ENCODE measurements around the gene CDK2. TPM values are rescaled to one million over a fixed set of nuclear protein-coding genes. Genes with fewer than 3 reads are reported as not detected.

CDK2 gene
- polyA plus RNA-seq, 12 donors, result 20.1 to 59.4 (median 30.2) TPM; not detected in 1

DNA sequence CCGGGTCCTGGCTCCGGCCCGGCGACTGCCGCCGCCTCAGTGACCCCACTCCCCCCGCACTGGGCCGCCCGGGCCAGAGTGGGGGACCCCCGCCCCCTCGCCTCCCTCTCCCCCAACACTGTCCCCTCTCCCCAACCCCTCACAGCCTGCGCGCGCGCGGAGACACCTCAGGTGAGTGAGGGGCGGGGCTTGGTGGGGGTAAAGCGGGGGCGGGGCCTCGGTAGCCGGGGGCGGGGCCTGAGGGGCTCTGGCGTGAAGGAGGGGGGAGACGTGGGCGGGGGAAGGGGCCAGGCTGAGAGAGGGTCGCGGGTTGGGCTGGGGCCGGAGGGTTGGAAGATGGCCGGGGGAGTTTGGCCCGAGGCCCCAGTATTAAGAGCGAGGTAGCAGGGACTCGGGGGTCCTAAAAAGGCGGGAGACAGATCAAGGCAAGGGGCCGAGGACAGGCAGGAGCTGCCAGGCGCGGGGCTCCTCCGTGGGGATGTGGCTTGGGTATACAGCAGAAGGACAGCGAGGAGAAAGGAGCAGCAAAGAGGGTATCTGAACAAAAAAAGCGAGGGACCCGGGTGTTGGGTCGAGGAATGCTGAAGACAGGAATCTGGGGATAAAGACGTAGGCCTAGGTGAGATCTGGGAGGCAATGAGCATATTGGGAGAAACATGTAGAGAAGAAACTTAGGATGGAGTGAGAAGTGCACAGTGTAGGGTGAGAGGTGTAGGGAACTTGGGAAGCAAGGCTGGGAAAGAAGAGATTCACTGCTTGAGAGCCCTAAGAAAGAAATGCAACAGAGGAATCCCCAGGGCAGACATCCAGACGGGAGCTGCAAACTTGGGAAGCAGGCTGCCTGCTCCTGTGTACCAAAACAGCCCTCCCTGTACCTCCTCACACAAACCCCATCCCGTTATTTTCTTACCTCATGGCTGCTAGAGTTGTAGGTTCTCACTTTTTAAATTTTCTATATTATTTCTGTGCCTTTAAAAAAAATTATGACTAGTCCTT, 41.2 kb downstream of the CDK2 start:
- DNase-seq, result peak; percentile 49

DNA sequence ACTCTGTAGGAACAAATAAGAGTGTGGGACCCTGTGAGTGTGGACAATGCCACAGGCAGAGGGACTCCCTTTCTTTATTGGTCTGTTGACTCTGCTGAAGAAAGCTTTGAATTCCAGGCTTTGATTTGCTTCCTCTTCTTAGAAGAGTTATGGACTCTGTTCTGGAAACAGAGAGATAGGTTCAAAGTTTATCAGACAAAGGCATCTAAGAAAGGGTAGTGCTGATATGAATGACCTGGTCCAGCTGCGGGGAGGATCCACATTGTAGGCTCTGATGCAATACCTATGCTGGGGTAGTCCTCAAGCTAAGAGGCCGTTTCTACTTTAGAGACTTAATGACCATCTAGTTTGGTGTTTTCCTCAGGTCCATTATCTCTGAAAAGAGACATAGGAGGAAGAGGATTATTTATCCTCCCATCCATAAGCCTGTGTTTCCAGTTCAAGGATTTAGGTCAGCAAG, 43.5 kb downstream of the CDK2 start:
- no peak for DNase-seq

DNA sequence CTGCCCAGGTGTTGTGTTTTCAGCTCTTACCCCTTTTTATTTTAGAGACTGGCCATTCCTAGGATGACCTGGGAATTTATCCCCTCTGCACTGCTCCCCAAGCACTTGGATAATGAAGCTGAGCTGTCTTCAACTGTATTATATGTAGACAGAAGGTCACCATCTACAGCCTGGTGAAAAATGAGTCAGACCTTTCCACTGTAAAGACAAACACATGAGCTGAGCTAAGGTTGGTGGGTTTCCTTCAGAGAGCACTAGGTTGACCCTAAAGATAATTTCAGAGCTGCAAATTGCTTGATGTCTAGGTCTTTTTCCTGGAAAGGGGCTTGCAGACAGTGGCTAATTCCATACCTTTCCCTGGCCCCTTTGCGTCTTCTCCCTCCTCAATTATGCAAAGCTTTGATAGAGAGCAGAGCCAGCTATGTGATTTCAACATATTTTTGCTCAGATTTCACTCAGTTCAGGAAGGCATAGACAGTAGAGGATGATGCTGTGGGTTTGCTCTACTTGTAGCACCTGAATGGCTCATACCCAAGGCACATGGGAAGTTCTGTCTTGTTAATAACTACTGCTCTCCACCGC, 45.0 kb downstream of the CDK2 start:
- DNase-seq, result no peak

GRCh38 chr12:56013482-56013881, 46.9 kb downstream of the CDK2 start:
- DNase-seq, result no peak

GRCh38 chr12:56014205-56014604, 47.6 kb downstream of the CDK2 start:
- DNase-seq, result no peak

- no peak for DNase-seq
Observed at GRCh38 chr12:56017181-56017580, 50.6 kb downstream of the CDK2 start.

DNA sequence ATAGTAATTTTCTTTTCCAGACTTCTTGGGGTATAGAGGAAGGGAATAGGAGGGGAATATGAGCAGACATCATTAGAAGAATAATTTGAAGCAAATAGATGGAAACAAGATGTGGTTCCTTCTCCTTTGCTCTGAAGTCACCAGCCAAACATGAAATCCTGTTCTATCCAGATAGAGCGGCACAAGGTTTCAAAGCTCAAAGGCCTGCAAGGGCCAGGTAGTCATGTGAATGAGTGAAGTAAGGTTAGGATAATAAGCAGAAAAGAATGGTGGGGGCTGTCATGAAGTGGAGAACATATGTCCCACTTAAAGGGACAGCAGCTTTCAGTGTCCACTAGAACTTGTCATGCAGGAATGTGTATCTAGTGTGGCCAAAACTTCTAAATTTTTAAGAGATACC, 51.7 kb downstream of the CDK2 start:
- DNase-seq, result no peak

GRCh38 chr12:56020423-56021184, 54.0 kb downstream of the CDK2 start, which contains the start of gene IKZF4:
TSS of gene IKZF4 (plus strand) at chr12:56021043. CDS start at chr12:56021494, 451 bp downstream.
- peak; percentile 79 for DNase-seq

DNA sequence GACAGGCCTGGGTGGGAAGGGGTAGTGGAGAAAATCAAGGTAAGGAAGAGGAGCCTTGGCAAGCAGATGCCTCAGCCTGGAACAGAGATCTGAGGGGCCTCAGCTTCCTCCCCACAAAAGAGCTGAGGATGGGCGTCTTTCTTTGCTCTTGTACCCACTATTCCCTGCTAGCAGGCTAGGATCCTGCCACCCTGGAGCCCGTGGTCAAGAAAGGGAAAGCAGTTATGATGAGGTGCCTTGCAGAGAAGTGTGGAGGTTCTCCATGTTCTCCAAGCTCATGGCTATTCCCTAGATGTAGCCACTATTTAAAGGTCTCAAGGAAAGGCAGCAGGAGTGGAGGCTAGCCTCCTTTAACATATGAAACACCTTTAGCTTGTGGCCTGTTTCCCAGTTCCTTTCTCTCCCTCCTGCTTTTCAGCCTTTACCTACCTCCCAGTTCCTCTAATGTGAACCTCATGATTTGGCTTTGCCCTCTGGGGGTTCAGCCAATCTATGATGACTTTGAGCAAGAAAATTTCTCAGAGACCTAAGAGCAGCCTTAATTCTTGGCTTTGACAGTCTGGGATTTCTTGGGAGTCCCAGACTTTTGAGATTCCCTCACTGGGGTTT, 55.4 kb downstream of the CDK2 start:
- DNase-seq, result no peak

Other genes with a start within 250 kb of the CDK2 start
- gene RDH5, start 246.4 kb upstream of the CDK2 start, polyA plus RNA-seq (ENCODE audit: insufficient read length in 12 of 12), result 10 to 100 TPM in 11 of 12 donors, not detected in 1; 10.4 to 50.8 (median 38.0) TPM
- 100 to 1,000 TPM; 417 to 887 (median 763) TPM for gene CD63, start 237.8 kb upstream of the CDK2 start, polyA plus RNA-seq (ENCODE audit: insufficient read length in 12 of 12)
- gene GDF11, start 223.7 kb upstream of the CDK2 start, polyA plus RNA-seq (ENCODE audit: insufficient read length in 12 of 12), result 10 to 100 TPM in 10 of 12 donors, 1 to 10 TPM in 2; 8.4 to 47.6 (median 13.4) TPM
- gene SARNP, start 149.1 kb upstream of the CDK2 start, polyA plus RNA-seq (ENCODE audit: insufficient read length in 12 of 12), result 10 to 100 TPM in 11 of 12 donors, not detected in 1; 60.8 to 94.0 (median 83.5) TPM
- 10 to 100 TPM in 11 of 12 donors, not detected in 1; 13.1 to 20.8 (median 17.6) TPM for gene ORMDL2, start 148.8 kb upstream of the CDK2 start, polyA plus RNA-seq (ENCODE audit: insufficient read length in 12 of 12)
- gene DNAJC14, start 137.2 kb upstream of the CDK2 start, polyA plus RNA-seq (ENCODE audit: insufficient read length in 12 of 12), result 10 to 100 TPM in 11 of 12 donors, not detected in 1; 18.6 to 27.5 (median 24.4) TPM
- 10 to 100 TPM in 1 of 12 donors, 1 to 10 TPM in 9, not detected in 2; 1.5 to 11.2 (median 2.3) TPM for gene MMP19, start 123.9 kb upstream of the CDK2 start, polyA plus RNA-seq (ENCODE audit: insufficient read length in 12 of 12)
- gene PYM1, start 38.9 kb upstream of the CDK2 start, polyA plus RNA-seq (ENCODE audit: insufficient read length in 12 of 12), result 10 to 100 TPM in 11 of 12 donors, not detected in 1; 18.2 to 35.9 (median 21.8) TPM
- 100 to 1,000 TPM in 1 of 12 donors, 10 to 100 TPM in 9, not detected in 2; 10.1 to 108 (median 15.3) TPM for gene DGKA, start 35.7 kb upstream of the CDK2 start, polyA plus RNA-seq (ENCODE audit: insufficient read length in 12 of 12)
- gene PMEL, start 788 bp upstream of the CDK2 start, polyA plus RNA-seq (ENCODE audit: insufficient read length in 12 of 12), result 10 to 100 TPM in 3 of 12 donors, 1 to 10 TPM in 4, under 1 TPM in 3, not detected in 2; 0.58 to 51.6 (median 1.9) TPM
- 100 to 1,000 TPM in 11 of 12 donors, not detected in 1; 115 to 151 (median 130) TPM for gene RAB5B, start 7.2 kb downstream of the CDK2 start, polyA plus RNA-seq (ENCODE audit: insufficient read length in 12 of 12)
- gene SUOX, start 30.4 kb downstream of the CDK2 start, polyA plus RNA-seq (ENCODE audit: insufficient read length in 12 of 12), result 10 to 100 TPM in 11 of 12 donors, not detected in 1; 12.0 to 30.1 (median 14.7) TPM
- 10 to 100 TPM in 2 of 12 donors, 1 to 10 TPM in 9, not detected in 1; 6.4 to 18.9 (median 8.8) TPM for gene IKZF4, start 54.2 kb downstream of the CDK2 start, polyA plus RNA-seq (ENCODE audit: insufficient read length in 12 of 12)
- 100 to 1,000 TPM in 11 of 12 donors, not detected in 1; 101 to 603 (median 433) TPM for gene RPS26, start 75.1 kb downstream of the CDK2 start, polyA plus RNA-seq (ENCODE audit: insufficient read length in 12 of 12)
- gene ERBB3, start 113.3 kb downstream of the CDK2 start, polyA plus RNA-seq (ENCODE audit: insufficient read length in 12 of 12), result 1,000 to 10,000 TPM in 1 of 12 donors, 100 to 1,000 TPM in 11; 119 to 2,162 (median 195) TPM
- gene PA2G4, start 137.7 kb downstream of the CDK2 start, polyA plus RNA-seq (ENCODE audit: insufficient read length in 12 of 12), result 100 to 1,000 TPM in 9 of 12 donors, 10 to 100 TPM in 2, not detected in 1; 94.9 to 156 (median 115) TPM
- over 10,000 TPM in 1 of 12 donors, 1,000 to 10,000 TPM in 11; 2,042 to 11,980 (median 5,603) TPM for gene RPL41, start 149.8 kb downstream of the CDK2 start, polyA plus RNA-seq (ENCODE audit: insufficient read length in 12 of 12)
- gene ZC3H10, start 151.4 kb downstream of the CDK2 start, polyA plus RNA-seq (ENCODE audit: insufficient read length in 12 of 12), result 1 to 10 TPM in 11 of 12 donors, not detected in 1; 3.3 to 8.8 (median 5.0) TPM
- 10 to 100 TPM in 11 of 12 donors, not detected in 1; 40.1 to 83.4 (median 75.0) TPM for gene ESYT1, start 161.4 kb downstream of the CDK2 start, polyA plus RNA-seq (ENCODE audit: insufficient read length in 12 of 12)
- gene MYL6B, start 185.8 kb downstream of the CDK2 start, polyA plus RNA-seq (ENCODE audit: insufficient read length in 12 of 12), result 1,000 to 10,000 TPM in 2 of 12 donors, 100 to 1,000 TPM in 10; 364 to 1,212 (median 828) TPM
- gene MYL6, start 191.5 kb downstream of the CDK2 start, polyA plus RNA-seq (ENCODE audit: insufficient read length in 12 of 12), result 1,000 to 10,000 TPM in 11 of 12 donors, not detected in 1; 1,137 to 1,762 (median 1,374) TPM
- gene SMARCC2, start 222.7 kb downstream of the CDK2 start, polyA plus RNA-seq (ENCODE audit: insufficient read length in 12 of 12), result 100 to 1,000 TPM in 1 of 12 donors, 10 to 100 TPM in 10, not detected in 1; 56.4 to 105 (median 65.4) TPM